Measurements from ENCODE around the gene CSNK1G2.
A peak's percentile ranks its signal among the peaks of the same experiment; 100 is the strongest.

The CSNK1G2 gene
- total RNA-seq = 157 reads per million, percentile 89 among the genes with 10 or more reads in this experiment

DNA sequence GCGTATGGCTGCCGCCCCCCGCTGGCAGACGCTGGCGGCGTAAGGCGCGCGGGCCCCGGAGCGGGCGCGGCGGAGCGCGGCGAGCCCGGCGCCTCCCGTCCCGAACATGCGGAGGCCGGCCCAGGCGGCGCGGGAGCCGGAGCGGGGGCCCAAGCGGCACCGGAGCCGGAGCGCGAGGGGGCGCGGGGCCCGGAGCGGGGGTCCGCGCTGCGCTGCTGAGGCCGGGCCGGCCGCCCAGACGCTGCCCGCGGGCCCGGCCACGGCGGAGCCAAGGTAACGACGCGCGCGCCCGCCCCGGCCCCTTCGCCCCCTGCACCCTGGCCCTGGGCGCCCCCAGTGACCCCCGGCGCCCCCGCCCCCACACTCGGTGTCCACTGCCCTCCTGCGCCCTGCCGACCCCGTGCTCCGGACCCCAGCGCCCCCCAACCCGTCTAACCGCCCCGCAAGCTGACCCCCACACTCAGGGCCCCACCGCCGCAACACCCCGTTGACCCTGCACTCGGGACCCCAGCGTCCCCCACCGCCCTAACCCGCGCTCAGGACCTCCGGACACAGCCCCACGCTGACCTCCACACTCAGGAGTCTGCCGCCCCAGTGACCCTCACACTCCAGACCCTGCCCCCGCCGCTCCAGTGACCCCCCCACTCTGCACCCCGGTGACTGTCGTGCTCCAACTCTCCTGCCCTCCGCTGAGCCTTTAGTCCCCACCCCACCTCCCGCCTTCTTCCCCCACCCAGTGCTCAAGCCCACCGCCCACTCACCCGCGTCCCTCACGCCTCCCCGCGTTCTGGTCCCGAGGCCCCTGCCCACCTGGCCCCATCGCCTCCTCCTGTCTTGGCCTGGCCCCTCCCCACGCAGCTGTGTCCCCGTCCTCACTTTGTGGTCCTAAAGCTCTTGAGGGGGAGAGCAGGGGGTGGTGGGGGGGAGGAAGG, at the start of gene CSNK1G2:
Gene CSNK1G2, plus strand, starts transcription at position 27 of the 932 bp plus-strand sequence. CDS start 28,601 bp downstream, outside the sequence.
- DNase-seq = no peak

- DNase-seq = no peak
These were observed 47.2 kb upstream of the CSNK1G2 start for GRCh38 chr19:1893791-1894190.

GRCh38 chr19:1896508-1896907, 44.5 kb upstream of the CSNK1G2 start:
- DNase-seq = no peak

DNA sequence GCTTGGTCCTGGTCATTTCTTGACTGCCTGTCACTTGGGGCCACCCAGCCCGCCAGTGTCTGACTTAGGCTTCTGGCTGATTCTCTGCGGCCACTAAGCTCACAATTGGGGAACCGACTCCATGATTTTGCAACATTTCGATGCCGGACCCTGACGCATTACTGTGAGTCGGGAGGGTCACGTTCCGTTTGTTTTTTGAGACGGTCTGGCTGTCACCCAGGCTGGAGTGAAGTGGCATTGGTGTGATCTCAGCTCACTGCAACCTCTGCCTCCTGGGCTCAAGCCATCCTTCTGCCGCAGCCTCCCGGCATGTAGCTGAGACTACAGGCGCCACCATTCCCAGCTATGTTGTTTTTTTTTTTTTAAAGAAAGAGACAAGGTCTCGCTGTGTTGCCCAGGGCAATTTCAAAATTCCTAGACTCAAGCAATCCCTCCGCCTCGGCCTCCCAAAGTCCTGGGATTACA, 39.0 kb upstream of the CSNK1G2 start:
- no peak for DNase-seq

DNA sequence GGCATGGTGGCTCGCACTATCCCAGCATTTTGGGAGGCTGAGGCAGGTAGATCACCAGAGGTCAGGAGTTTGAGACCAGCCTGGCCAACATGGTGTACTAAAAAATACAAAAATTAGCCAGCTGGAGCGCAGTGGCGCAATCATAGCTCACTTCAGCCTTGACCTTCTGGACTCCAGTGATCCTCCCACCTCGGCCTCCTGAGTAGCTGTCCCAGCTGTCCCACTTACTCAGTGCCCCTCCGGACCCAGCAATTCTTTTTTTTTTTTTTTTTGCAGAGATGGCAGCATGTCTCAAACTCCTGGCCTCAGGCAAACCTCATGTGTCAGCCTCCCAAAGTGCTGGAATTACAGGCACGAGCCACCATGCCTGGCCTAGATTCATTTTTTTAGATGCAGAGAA, 38.0 kb upstream of the CSNK1G2 start:
- DNase-seq = no peak

- DNase-seq = no peak
These were observed 36.2 kb upstream of the CSNK1G2 start for GRCh38 chr19:1904860-1905109.

DNA sequence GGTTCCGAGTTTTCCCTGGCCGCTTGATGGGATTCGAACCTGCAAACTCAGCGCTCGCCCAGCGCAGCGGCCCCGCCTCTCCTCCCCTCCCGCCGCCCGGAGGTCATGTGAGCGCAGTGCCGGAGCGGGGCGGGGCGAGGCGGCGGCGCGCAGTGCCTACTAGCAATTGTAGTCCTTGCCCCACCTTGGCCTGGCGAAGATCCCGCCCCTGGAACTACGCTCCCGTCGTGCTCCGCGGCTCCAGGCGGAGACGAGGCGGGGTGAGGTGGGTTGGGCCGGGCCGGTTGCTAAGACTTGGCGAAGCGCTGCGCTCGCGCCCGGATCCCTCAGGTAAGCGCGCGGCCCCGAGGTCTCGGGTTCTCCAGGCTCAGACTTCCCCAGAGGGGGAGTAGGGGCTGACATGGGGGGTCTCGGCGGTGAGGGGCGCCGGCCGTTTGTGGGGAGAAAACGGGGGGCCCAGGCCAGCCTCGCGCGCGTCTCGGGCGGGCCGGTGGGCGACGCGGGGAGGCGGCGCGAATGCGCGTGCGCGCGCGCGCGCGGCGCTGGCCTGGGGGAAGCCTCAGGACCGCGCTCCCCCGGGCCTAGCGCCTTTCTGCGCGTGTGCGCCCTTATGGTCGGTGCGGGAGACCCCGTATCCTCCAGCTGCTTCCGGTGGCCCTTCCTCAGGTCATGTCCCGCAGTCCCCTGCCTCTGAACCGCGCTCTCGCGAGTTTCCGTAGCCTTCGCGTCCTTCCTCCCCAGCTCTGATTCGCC, 35.7 kb upstream of the CSNK1G2 start, which contains the start of the genes ADAT3 and SCAMP4:
Gene ADAT3, plus strand, starts transcription at position 290 of the 753 bp plus-strand sequence. CDS start 6,649 bp downstream, outside the sequence.
Gene SCAMP4, plus strand, starts transcription at position 290 of the 753 bp plus-strand sequence. CDS start 9,621 bp downstream, outside the sequence.
- peak; percentile 96 for DNase-seq

- DNase-seq = no peak
These were observed 35.1 kb upstream of the CSNK1G2 start for GRCh38 chr19:1905863-1906375.

DNA sequence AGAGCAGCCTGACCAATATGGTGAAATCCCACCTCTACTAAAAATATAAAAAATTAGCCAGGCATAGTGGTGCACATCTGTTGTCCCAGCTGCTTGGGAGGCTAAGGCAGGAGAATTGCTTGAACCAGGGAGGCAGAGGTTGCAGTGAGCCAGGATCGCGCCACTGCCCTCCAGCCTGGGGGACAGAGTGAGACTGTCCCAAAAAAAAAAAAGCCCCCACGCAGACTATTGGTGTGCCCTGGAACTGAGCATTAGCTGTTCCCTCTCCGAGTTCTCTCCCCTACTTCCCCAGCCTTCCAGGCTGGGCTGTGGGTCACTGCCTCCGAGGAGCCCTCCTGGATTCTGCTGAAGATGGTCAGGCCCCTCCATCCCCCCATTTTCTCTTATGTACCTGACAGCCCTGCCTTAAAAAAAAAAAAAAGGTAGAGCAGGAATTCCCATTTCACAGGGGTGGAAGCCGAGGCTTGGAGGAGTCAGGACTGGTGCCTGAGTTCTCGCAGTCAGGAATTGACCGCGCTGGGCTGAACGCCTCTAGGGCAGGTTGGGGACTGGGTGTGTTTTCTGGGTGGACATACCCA, 33.9 kb upstream of the CSNK1G2 start:
- no peak for DNase-seq

DNA sequence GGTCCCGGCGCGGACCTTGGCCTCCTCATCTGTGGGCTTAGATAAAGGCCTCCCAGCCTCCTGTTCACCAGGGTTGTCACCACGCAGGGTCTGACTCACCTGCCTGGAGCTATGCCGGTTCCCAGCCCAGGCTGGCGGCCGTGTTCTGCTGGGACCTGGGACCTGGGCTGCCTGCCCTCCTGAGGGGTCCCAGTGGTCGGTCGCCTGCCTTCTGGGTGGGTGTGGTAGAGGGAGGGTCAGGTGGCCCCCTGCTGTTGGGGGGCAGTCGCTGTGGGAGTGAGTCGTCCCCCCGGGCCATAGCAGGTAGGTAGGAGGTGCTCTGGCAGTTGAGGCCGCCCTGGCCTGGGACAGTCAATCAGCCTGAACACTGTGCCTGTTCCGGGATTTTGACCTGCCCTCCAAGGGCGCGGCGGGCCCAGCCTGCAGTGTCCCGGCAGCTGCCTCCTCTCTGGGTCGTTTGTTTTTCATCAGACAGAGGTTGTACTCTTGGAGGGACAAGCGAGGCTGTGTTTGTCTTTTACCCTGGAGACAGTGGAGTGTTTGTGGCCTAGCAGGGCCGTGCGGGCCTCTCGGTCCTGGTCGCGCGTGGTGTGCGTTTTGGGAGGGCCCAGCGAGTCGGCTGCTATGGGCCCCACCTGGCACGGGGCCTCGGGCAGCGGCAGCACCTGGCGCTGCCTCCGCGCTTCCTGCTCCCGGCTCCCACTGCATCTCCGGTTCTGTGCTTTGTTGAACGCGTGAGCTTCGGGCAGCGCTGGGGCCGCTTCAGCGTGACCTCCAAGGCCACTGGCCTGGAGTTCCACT, 33.2 kb upstream of the CSNK1G2 start:
- no peak for DNase-seq

GRCh38 chr19:1908364-1908678, 32.7 kb upstream of the CSNK1G2 start:
- no peak for DNase-seq

DNA sequence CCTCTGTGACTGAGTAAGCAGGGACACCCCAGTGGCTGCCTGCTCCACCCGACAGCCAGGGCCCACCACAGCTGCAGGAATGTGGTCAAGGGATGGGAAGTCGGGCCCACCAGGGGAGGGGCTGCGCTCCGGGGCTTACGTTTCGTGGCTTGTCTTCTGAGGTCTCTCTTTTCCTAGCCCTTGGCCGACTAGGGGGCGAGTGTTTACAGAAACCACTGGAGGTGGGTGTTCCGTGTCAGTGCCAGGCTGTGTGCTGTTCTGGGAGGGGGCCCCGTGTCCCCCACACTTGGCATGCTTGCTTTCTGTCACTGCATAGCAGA, 31.3 kb upstream of the CSNK1G2 start:
- no peak for DNase-seq

- no peak for DNase-seq
These were observed 30.8 kb upstream of the CSNK1G2 start for GRCh38 chr19:1910177-1910576.

DNA sequence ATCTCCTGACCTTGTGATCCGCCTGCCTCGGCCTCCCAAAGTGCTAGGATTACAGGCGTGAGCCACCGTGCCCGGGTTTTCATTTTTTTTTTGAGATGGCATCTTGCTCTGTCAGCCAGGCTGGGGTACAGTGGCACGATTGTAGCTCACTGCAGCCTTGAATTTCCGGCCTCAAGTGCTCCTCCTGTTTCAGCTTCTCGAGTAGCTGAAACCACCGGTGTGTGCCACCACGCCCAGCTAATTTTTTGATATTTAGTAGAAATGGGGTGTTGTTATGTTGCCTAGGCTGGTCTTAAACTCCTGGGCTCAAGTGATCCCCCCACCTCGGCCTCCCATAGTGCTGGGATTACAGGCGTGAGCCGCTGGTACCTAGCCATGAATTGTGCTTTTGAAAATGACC, 29.9 kb upstream of the CSNK1G2 start:
- DNase-seq = no peak

GRCh38 chr19:1911995-1912394, 29.0 kb upstream of the CSNK1G2 start:
- DNase-seq = no peak

- no peak for DNase-seq
These were observed 28.0 kb upstream of the CSNK1G2 start for GRCh38 chr19:1912760-1913505.

DNA sequence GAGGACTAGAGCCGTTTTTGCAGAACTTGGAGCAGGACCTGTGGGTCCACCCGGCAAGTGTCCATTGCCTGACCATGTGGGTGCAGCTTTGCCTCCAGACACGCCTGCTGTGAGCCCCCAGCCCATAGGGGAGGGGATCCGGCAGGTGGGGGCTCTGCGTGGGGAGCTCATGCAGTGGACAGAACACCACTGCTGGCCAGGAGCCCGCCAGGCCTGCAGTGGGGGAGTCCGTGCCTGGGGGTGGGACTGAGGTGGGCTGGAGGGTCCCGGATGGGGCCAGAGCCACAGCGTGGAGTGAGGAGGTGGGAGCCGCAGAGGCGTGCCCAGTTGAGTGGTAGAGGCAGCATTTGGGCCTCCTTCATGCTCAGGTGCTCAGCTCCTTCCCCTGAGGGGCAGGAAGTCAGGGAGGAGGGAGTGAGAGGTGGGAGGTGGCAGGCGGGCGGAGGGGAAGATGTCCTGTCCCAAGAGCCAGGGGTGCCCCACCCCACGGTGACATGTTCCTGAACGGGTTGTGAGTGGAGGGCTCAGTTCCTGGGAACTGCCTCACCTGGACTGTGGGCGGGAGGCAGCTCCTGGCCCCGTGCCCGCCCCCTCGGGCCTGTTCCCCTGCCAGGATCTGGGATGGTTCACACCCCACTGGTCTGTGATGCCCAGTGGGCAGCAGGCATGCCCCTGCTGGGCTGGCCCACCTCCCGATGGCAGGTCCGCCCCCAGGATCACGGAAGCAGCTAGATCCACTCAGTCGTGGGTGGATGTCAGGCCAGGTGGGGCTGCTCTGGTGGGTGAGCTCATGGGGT, 27.0 kb upstream of the CSNK1G2 start:
- no peak for DNase-seq

GRCh38 chr19:1914826-1915341, 26.1 kb upstream of the CSNK1G2 start:
- DNase-seq = no peak

- DNase-seq = no peak
These were observed 23.8 kb upstream of the CSNK1G2 start for GRCh38 chr19:1917146-1917545.

DNA sequence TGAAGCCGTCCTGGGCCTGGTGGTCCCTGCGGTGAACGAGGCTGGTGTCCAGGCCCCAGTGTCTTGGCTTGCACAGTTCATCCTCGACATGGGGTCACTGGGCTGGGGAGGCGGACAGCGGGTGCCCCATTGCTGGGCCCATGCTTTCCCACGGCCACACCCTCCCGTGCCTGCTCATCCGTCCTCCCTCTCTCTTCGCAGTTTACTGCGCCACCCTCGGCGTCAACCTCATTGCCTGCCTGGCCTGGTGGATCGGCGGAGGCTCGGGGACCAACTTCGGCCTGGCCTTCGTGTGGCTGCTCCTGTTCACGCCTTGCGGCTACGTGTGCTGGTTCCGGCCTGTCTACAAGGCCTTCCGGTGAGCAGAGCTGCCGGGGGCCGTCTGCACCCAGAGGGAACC, 23.0 kb upstream of the CSNK1G2 start:
- DNase-seq = no peak

DNA sequence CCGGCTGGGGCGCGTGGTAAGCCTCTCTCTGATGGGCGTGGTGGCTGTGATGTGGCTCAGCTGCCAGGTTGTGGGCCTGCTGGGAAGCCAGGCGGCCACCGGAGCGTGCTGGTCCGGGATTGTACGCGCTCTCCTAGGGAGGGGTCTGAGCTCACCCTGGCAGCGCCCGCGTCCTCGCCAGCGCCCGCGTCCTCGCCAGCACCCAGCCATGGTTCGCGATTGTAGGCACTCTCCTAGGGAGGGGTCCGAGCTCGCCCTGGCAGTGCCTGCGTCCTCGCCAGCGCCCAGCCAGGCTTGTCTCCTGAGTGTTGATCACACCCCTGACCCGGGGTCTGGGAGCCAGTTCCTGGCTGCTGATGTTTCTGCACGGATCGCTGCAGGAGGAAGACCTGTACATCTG, 22.0 kb upstream of the CSNK1G2 start:
- no peak for DNase-seq

All from effector CD4-positive, alpha-beta T cell (primary cell).